OCI-LY7 (cell line): ENCODE results near the gene CD300C. TPM values are rescaled to one million over a fixed set of nuclear protein-coding genes. Genes with fewer than 3 reads are reported as not detected.
"Not testable (repeated sequence)": the region's sequence is repeated elsewhere in the genome, so short reads cannot be mapped to it uniquely, and the experiment has no call there.

Source experiments
- BruUV-seq: library from RNA; stranded (reverse); fragments of 400-500 nt; replicated peaks from 2 replicates; lab custom pipeline; 2021; lab: Mats Ljungman, UMichigan
- CTCF ChIA-PET: fragments of 300-600 bp; sonication (Branson Sonifier 250); formaldehyde crosslinking; loops from one replicate; lab custom pipeline; 2022; ENCODE audit warnings: antibody characterized with exemption; ENCODE audit not compliant: unreplicated experiment; lab: Charles Lee
- POLR2A ChIA-PET: fragments of 300-600 bp; sonication (Branson Sonifier 250); formaldehyde crosslinking; loops from one replicate; lab custom pipeline; 2022; ENCODE audit warnings: antibody characterized with exemption; lab: Charles Lee
- DNase-seq: peaks from one replicate; pipeline ENCODE4 v3.0.0-alpha.2; 2015; ENCODE audit warnings: low spot score
- H2AFZ ChIP-seq: fragments of 200-600 bp; sonication (generic), shearing (Covaris generic); 2 replicates; pipeline ENCODE4 v1.6.1; 2014; ENCODE audit warnings: mild to moderate bottlenecking, antibody characterized with exemption, low read length, moderate library complexity
- H3K27ac ChIP-seq: fragments of 200-600 bp; sonication (generic); 2 replicates; pipeline ENCODE4 v1.5.1; 2014; ENCODE audit warnings: mixed run types, low read depth, mild to moderate bottlenecking, moderate library complexity, low read length, inconsistent platforms; ENCODE audit not compliant: poor library complexity, severe bottlenecking
- H3K36me3 ChIP-seq: fragments of 200-600 bp; sonication (generic); 2 replicates; pipeline ENCODE4 v1.6.1; 2014; ENCODE audit warnings: mild to moderate bottlenecking, antibody characterized with exemption, low read length, moderate library complexity, mixed read lengths; ENCODE audit not compliant: insufficient read depth
- H3K4me1 ChIP-seq: fragments of 200-600 bp; sonication (generic); 2 replicates; pipeline ENCODE4 v1.5.1; 2014; ENCODE audit warnings: mild to moderate bottlenecking, low read length; ENCODE audit not compliant: insufficient read depth, poor library complexity, severe bottlenecking
- H3K4me2 ChIP-seq: fragments of 200-600 bp; sonication (generic); 2 replicates; pipeline ENCODE4 v1.6.1; 2014; ENCODE audit warnings: mild to moderate bottlenecking, low read length
- H3K4me3 ChIP-seq: fragments of 200-600 bp; sonication (generic); 2 replicates; pipeline ENCODE4 v1.5.1; 2014; ENCODE audit warnings: mild to moderate bottlenecking, low read depth, low read length; ENCODE audit not compliant: poor library complexity, severe bottlenecking
- H3K79me2 ChIP-seq: fragments of 200-600 bp; sonication (generic); 2 replicates; pipeline ENCODE4 v1.6.1; 2016; ENCODE audit warnings: low read depth, mild to moderate bottlenecking, low read length, moderate library complexity, mixed read lengths; ENCODE audit not compliant: insufficient read depth
- H3K9me2 ChIP-seq: fragments of 200-600 bp; sonication (generic); 2 replicates; pipeline ENCODE4 v1.6.1; 2016; ENCODE audit warnings: mild to moderate bottlenecking, low read length, mixed read lengths; ENCODE audit not compliant: insufficient read depth
- H3K9me3 ChIP-seq: fragments of 200-600 bp; sonication (generic); 2 replicates; pipeline ENCODE4 v1.6.1; 2014; ENCODE audit warnings: mild to moderate bottlenecking, mixed run types, low read length, mixed read lengths
- H4K20me1 ChIP-seq: fragments of 200-600 bp; sonication (generic); 2 replicates; pipeline ENCODE4 v1.6.1; 2014; ENCODE audit warnings: mild to moderate bottlenecking, antibody characterized with exemption, low read length, moderate library complexity, mixed read lengths; ENCODE audit not compliant: insufficient read depth
- CTCF ChIP-seq: fragments of 200-600 bp; sonication (generic); conservative IDR thresholded peaks from 2 replicates; pipeline ENCODE4 v1.5.1; 2014; ENCODE audit warnings: mild to moderate bottlenecking, antibody characterized with exemption, low read length, moderate library complexity, mixed read lengths
- EZH2phosphoT487 ChIP-seq: fragments of 200-600 bp; sonication (generic); IDR thresholded peaks from 2 replicates; pipeline ENCODE4 v1.6.1; 2018; ENCODE audit warnings: low read depth, borderline replicate concordance, mild to moderate bottlenecking, mixed run types, antibody characterized with exemption, low read length, moderate library complexity, mixed read lengths
- intact Hi-C: fragments of 100-400 bp; cut with micrococcal nuclease; formaldehyde crosslinking; loops from one replicate; pipeline ENCODE4 v1.10.0; 2022; ENCODE audit not compliant: unreplicated experiment
- total RNA-seq, 2 experiments: library from RNA; depleted of rRNA in 1 of 2; stranded (reverse); fragments of >200 nt in 1 of 2; shearing (Covaris generic) in 1 of 2; gene quantifications; 2 replicates each; pipeline ENCODE4 v1.2.3, GENCODE V29; 2014 to 2022

The CD300C gene
- total RNA-seq, 2 experiments from 2014 or later = not detected

- no peaks in the 10 kb centered on the region for H4K20me1 ChIP-seq
- no peak overlapping the region for H3K27ac ChIP-seq
- H3K9me3 ChIP-seq = no peaks in the 10 kb centered on the region
- H3K4me2 ChIP-seq = no peak overlapping the region
- ChIA-PET POLR2A (no interaction called here), CTCF (no interaction called here)
- no peak for DNase-seq
- no peaks in the 10 kb centered on the region for H3K4me1 ChIP-seq
- no peaks in the 10 kb centered on the region for H3K9me2 ChIP-seq
- no peak overlapping the region for H2AFZ ChIP-seq
- H3K36me3 ChIP-seq = no peaks in the 10 kb centered on the region
- H3K4me3 ChIP-seq = no peak overlapping the region
- H3K79me2 ChIP-seq = no peaks in the 10 kb centered on the region
- intact Hi-C loops = no loop called here
- BruUV-seq = no TSS peak
- no peak for TF ChIP-seq CTCF
- no peak for TF ChIP-seq EZH2phosphoT487
These were observed 17.4 kb upstream of the CD300C start for GRCh38 chr17:74563358-74563757.

GRCh38 chr17:74561586-74561985 lies 15.7 kb upstream of the CD300C start:
- no peak overlapping the region for H2AFZ ChIP-seq
- H3K4me3 ChIP-seq = no peak overlapping the region
- H3K79me2 ChIP-seq = no peaks in the 10 kb centered on the region
- no peak overlapping the region for H3K4me2 ChIP-seq
- TF ChIP-seq EZH2phosphoT487 (no peak), CTCF (no peak)
- no TSS peak for BruUV-seq
- no peaks in the 10 kb centered on the region for H4K20me1 ChIP-seq
- H3K9me2 ChIP-seq = no peaks in the 10 kb centered on the region
- ChIA-PET POLR2A (no interaction called here), CTCF (no interaction called here)
- H3K36me3 ChIP-seq = no peaks in the 10 kb centered on the region
- intact Hi-C loops = no loop called here
- no peak overlapping the region for H3K27ac ChIP-seq
- no peaks in the 10 kb centered on the region for H3K4me1 ChIP-seq
- DNase-seq = no peak
- H3K9me3 ChIP-seq = no peaks in the 10 kb centered on the region

DNA sequence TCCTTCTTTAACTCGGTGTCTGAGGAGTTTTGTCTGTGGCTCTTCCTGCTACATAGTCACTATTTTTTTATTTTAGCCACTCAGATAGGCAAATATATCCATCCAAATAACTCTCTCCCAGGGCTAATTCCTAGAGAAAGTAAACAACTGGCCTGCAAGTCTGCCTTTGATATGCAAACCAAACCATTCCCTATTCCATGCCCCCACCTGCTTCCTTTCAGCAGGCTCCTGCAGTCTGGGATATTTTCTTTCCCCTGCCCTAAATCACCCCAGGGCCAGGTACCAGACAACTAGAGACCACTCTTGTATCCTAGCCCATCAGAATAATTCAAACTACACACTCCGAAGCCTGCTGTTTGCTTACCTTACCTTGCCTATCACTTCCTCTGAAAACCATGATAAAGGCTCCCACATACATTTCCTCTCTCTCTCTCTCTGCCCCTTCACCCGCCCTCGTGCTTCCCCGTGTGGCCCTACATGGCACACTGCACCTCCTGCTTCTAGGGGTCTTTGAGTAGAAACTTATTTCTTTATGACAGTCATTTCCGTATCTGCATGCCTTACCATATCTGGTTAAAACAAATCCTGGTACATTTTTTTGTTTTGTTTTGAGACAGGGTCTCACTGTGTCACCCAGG lies 13.1 kb upstream of the CD300C start:
- CTCF ChIA-PET = no interaction called here

DNA sequence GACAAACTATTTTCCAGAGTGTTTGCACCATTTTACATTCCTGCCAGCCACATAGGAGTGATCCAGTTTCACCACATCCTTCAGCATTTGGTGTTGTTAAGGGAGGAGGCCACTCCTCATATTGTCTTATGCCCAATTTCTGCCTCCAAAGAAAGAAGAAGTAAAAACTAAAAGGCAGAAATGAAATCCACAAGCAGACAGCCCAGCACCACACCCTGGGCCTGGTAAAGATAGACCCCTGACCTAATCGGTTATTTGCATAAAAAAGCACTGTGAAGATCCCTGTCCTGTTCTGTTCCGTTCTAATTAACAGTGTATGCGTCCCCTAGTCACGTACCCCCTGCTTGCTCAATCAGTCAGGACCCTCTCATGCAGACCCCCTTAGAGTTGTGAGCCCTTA lies 12.5 kb upstream of the CD300C start:
- H3K4me1 ChIP-seq, DNase-seq, H3K79me2 ChIP-seq, CTCF ChIA-PET, H3K9me2 ChIP-seq, H4K20me1 ChIP-seq, H3K4me3 ChIP-seq, POLR2A ChIA-PET, H3K27ac ChIP-seq, H3K9me3 ChIP-seq, H2AFZ ChIP-seq, H3K4me2 ChIP-seq, intact Hi-C loops, BruUV-seq, H3K36me3 ChIP-seq: not testable (repeated sequence)

More for the DNA sequence above, 13.1 kb upstream of the CD300C start:
- no peaks in the 10 kb centered on the region for H3K9me3 ChIP-seq
- TF ChIP-seq CTCF (no peak), EZH2phosphoT487 (no peak)
- BruUV-seq = no TSS peak
- no peaks in the 10 kb centered on the region for H3K9me2 ChIP-seq
- H4K20me1 ChIP-seq = no peaks in the 10 kb centered on the region
- no peaks in the 10 kb centered on the region for H3K36me3 ChIP-seq
- intact Hi-C loops = no loop called here
- DNase-seq = no peak
- no peaks in the 10 kb centered on the region for H3K4me1 ChIP-seq
- H3K79me2 ChIP-seq = no peaks in the 10 kb centered on the region
- no peak overlapping the region for H3K4me3 ChIP-seq
- POLR2A ChIA-PET = no interaction called here
- H3K4me2 ChIP-seq = no peak overlapping the region
- no peak overlapping the region for H2AFZ ChIP-seq
- no peak overlapping the region for H3K27ac ChIP-seq
